Upper lobe of right lung (tissue), 1 donor: ENCODE results near the gene PARD3B. TPM values are rescaled to one million over a fixed set of nuclear protein-coding genes. Genes with fewer than 3 reads are reported as not detected.

Experiments
- ATAC-seq: fragments of 200-7000 bp; cut with Tn5 transposase; one replicate; pipeline ENCODE4 v1.9.1; 2020; ENCODE audit warnings: mild to moderate bottlenecking, moderate library complexity
- DNase-seq: peaks from one replicate; pipeline ENCODE4 v3.0.0-alpha.2; 2020
- H3K27ac ChIP-seq: fragments of 200-600 bp; one replicate; pipeline ENCODE4 v1.8.0; 2022
- H3K27me3 ChIP-seq: fragments of 200-600 bp; one replicate; pipeline ENCODE4 v1.8.0; 2022; ENCODE audit warnings: mild to moderate bottlenecking
- H3K36me3 ChIP-seq: fragments of 200-600 bp; one replicate; pipeline ENCODE4 v1.8.0; 2022
- H3K4me1 ChIP-seq: fragments of 200-600 bp; one replicate; pipeline ENCODE4 v1.8.0; 2022
- H3K4me3 ChIP-seq: fragments of 200-600 bp; one replicate; pipeline ENCODE4 v1.8.0; 2022; ENCODE audit warnings: mild to moderate bottlenecking
- H3K9me3 ChIP-seq: fragments of 200-600 bp; one replicate; pipeline ENCODE4 v1.8.0; 2022
- CTCF ChIP-seq: fragments of 200-600 bp; IDR thresholded peaks from one replicate; pipeline ENCODE4 v1.8.0; 2022; ENCODE audit warnings: antibody characterized with exemption
- intact Hi-C: fragments of 100-400 bp; cut with DNase I; formaldehyde crosslinking; loops from one replicate; pipeline ENCODE4 v1.11.0; 2022
- total RNA-seq: library from RNA; stranded (reverse); fragmentation: NEBNext Ultra II Directional; extraction: Animal tissue kit (Norgen Biotek cat#: 25700); gene quantifications from one replicate; pipeline ENCODE4 v1.2.1, GENCODE V29; 2021
- donor health status: DM: no; HTN: yes; CAD: no; lungs with severe emphysema.

The PARD3B gene
- total RNA-seq, 1 donor from 2014 or later: 32.5 TPM

GRCh38 chr2:204645018-204645773, 99.9 kb downstream of the PARD3B start:
- no peak overlapping the region for H3K4me3 ChIP-seq
- intact Hi-C loops: no loop called here
- no peak for TF ChIP-seq CTCF
- no peak for DNase-seq
- H3K36me3 ChIP-seq: no peaks in the 10 kb centered on the region
- H3K9me3 ChIP-seq: no peaks in the 10 kb centered on the region
- ATAC-seq: no peak
- H3K4me1 ChIP-seq: peaks cover 6% of the 10 kb centered on the region
- no peak overlapping the region for H3K27ac ChIP-seq
- H3K27me3 ChIP-seq: no peaks in the 10 kb centered on the region

GRCh38 chr2:204647626-204648025, 102.4 kb downstream of the PARD3B start:
- no peak overlapping the region for H3K27ac ChIP-seq
- H3K4me3 ChIP-seq: no peak overlapping the region
- DNase-seq (no peak), ATAC-seq (no peak)
- no peaks in the 10 kb centered on the region for H3K36me3 ChIP-seq
- H3K4me1 ChIP-seq: peaks cover 6% of the 10 kb centered on the region
- no peaks in the 10 kb centered on the region for H3K9me3 ChIP-seq
- no peaks in the 10 kb centered on the region for H3K27me3 ChIP-seq
- TF ChIP-seq CTCF: no peak
- intact Hi-C loops: no loop called here

- DNase-seq (no peak), ATAC-seq (no peak)
- intact Hi-C loops: no loop called here
- Histone ChIP-seq H3K36me3 (no peaks in the 10 kb centered on the region), H3K27ac (no peak overlapping the region), H3K4me3 (no peak overlapping the region), H3K27me3 (no peaks in the 10 kb centered on the region), H3K4me1 (peaks cover 7% of the 10 kb centered on the region), H3K9me3 (no peaks in the 10 kb centered on the region)
- TF ChIP-seq CTCF: no peak
Measured at GRCh38 chr2:204650611-204651010, 105.3 kb downstream of the PARD3B start.

- Histone ChIP-seq H3K27me3 (no peaks in the 10 kb centered on the region), H3K4me3 (no peak overlapping the region), H3K9me3 (no peaks in the 10 kb centered on the region), H3K27ac (no peak overlapping the region), H3K36me3 (no peaks in the 10 kb centered on the region), H3K4me1 (peaks cover 7% of the 10 kb centered on the region)
- DNase-seq (no peak), ATAC-seq (no peak)
- intact Hi-C loops: no loop called here
- no peak for TF ChIP-seq CTCF
Measured at GRCh38 chr2:204652063-204652462, 106.8 kb downstream of the PARD3B start.

GRCh38 chr2:204654669-204655068, 109.4 kb downstream of the PARD3B start:
- no peaks in the 10 kb centered on the region for H3K9me3 ChIP-seq
- H3K4me3 ChIP-seq: no peak overlapping the region
- no peak for TF ChIP-seq CTCF
- ATAC-seq (no peak), DNase-seq (no peak)
- H3K27ac ChIP-seq: no peak overlapping the region
- peaks cover 7% of the 10 kb centered on the region for H3K4me1 ChIP-seq
- H3K27me3 ChIP-seq: no peaks in the 10 kb centered on the region
- H3K36me3 ChIP-seq: no peaks in the 10 kb centered on the region
- intact Hi-C loops: no loop called here
